Activated naive CD4-positive, alpha-beta T cell treated with anti-CD3 and anti-CD28 coated beads for 36 hours (primary cell): ENCODE data around the gene NRSN2. TPM values are rescaled to one million over a fixed set of nuclear protein-coding genes. Genes with fewer than 3 reads are reported as not detected.
"Not testable (repeated sequence)": the region's sequence is repeated elsewhere in the genome, so short reads cannot be mapped to it uniquely, and the experiment has no call there.

Source experiments
- CTCF ChIA-PET: fragments of 350-600 bp; sonication (Branson Sonifier 250); formaldehyde crosslinking; loops from one replicate; lab custom pipeline; 2021; ENCODE audit warnings: antibody characterized with exemption; lab: Charles Lee
- DNase-seq: peaks from one replicate; pipeline ENCODE4 v3.0.0-alpha.2; 2020
- H3K27ac Mint-ChIP-seq: one replicate; pipeline ENCODE4 v1.8.0; 2021; ENCODE audit warnings: mild to moderate bottlenecking, mixed read lengths
- H3K27me3 Mint-ChIP-seq: one replicate; pipeline ENCODE4 v1.8.0; 2021; ENCODE audit warnings: low read depth, mixed read lengths
- H3K36me3 Mint-ChIP-seq: one replicate; pipeline ENCODE4 v1.8.0; 2021; ENCODE audit warnings: low read depth, mixed read lengths
- H3K4me1 Mint-ChIP-seq: one replicate; pipeline ENCODE4 v1.8.0; 2021; ENCODE audit warnings: low read depth, mixed read lengths
- H3K4me3 Mint-ChIP-seq: one replicate; pipeline ENCODE4 v1.8.0; 2021; ENCODE audit warnings: mild to moderate bottlenecking, moderate library complexity, mixed read lengths
- H3K9me3 Mint-ChIP-seq: one replicate; pipeline ENCODE4 v1.8.0; 2021; ENCODE audit warnings: mixed read lengths
- intact Hi-C: fragments of 100-400 bp; cut with micrococcal nuclease; formaldehyde crosslinking; loops from one replicate; pipeline ENCODE4 v1.15.1; 2023
- total RNA-seq, 2 experiments: library from RNA; stranded (reverse); gene quantifications; one replicate each; pipeline ENCODE4 v1.2.3, GENCODE V29; 2021

The NRSN2 gene
- total RNA-seq, 2 experiments from 2014 or later, result 3.9 to 4.2 TPM

- Mint-ChIP-seq H3K9me3 (no peaks in the 10 kb centered on the region), H3K4me3 (peak overlapping the region; percentile 78), H3K4me1 (peaks cover 17% of the 10 kb centered on the region), H3K27me3 (no peaks in the 10 kb centered on the region), H3K27ac (no peak overlapping the region), H3K36me3 (no peaks in the 10 kb centered on the region)
- peak; percentile 28 for DNase-seq
- CTCF ChIA-PET, result no interaction called here
- intact Hi-C loops, result loop anchor here (1.0 kb wide), 1 partner anchor 36 kb away; the partner anchor contains the start of gene C20orf96
Observed at GRCh38 chr20:326645-327185, 20.2 kb upstream of the NRSN2 start.

- H3K27ac Mint-ChIP-seq, result no peak overlapping the region
- peak; percentile 76 for DNase-seq
- H3K36me3 Mint-ChIP-seq, result no peaks in the 10 kb centered on the region
- no peaks in the 10 kb centered on the region for H3K27me3 Mint-ChIP-seq
- no peaks in the 10 kb centered on the region for H3K9me3 Mint-ChIP-seq
- intact Hi-C loops, result loop anchor here (1.0 kb wide), 1 partner anchor 37 kb away; the partner anchor contains the start of gene C20orf96
- H3K4me1 Mint-ChIP-seq, result peaks cover 17% of the 10 kb centered on the region
- CTCF ChIA-PET, result interaction anchor here (0.7 kb wide), 1 partner anchor 38 kb away, joined by 4 read pairs; no protein-coding TSS in a partner anchor
- H3K4me3 Mint-ChIP-seq, result peak overlapping the region; percentile 78
Observed at GRCh38 chr20:327186-328026, 19.5 kb upstream of the NRSN2 start.

- DNase-seq, result no peak
- Mint-ChIP-seq H3K27ac (peak overlapping the region; percentile 4), H3K27me3 (no peaks in the 10 kb centered on the region), H3K4me1 (peaks cover 17% of the 10 kb centered on the region), H3K4me3 (peak overlapping the region; percentile 78), H3K36me3 (no peaks in the 10 kb centered on the region), H3K9me3 (no peaks in the 10 kb centered on the region)
- intact Hi-C loops, result no loop called here
- CTCF ChIA-PET, result interaction anchor here (0.7 to 3.2 kb wide), 5 partner anchors 16 to 121 kb away, joined by 3 to 28 read pairs (median 5); no protein-coding TSS in a partner anchor
Observed at GRCh38 chr20:328027-328974, 18.6 kb upstream of the NRSN2 start.

- intact Hi-C loops, result no loop called here
- no peak for DNase-seq
- H3K4me1 Mint-ChIP-seq, result peaks cover 13% of the 10 kb centered on the region
- no peaks in the 10 kb centered on the region for H3K9me3 Mint-ChIP-seq
- H3K27me3 Mint-ChIP-seq, result no peaks in the 10 kb centered on the region
- CTCF ChIA-PET, result interaction anchor here (0.6 to 3.2 kb wide), 12 partner anchors 16 to 135 kb away, joined by 3 to 28 read pairs (median 4); no protein-coding TSS in a partner anchor
- H3K36me3 Mint-ChIP-seq, result no peaks in the 10 kb centered on the region
- no peak overlapping the region for H3K27ac Mint-ChIP-seq
- H3K4me3 Mint-ChIP-seq, result no peak overlapping the region
Observed at GRCh38 chr20:328975-329695, 17.8 kb upstream of the NRSN2 start.

GRCh38 chr20:329851-330232, 17.1 kb upstream of the NRSN2 start:
- Mint-ChIP-seq H3K9me3 (no peaks in the 10 kb centered on the region), H3K27me3 (no peaks in the 10 kb centered on the region), H3K36me3 (no peaks in the 10 kb centered on the region), H3K4me1 (peaks cover 13% of the 10 kb centered on the region), H3K4me3 (no peak overlapping the region), H3K27ac (no peak overlapping the region)
- CTCF ChIA-PET, result interaction anchor here (0.6 to 3.2 kb wide), 17 partner anchors 12 to 134 kb away, joined by 3 to 28 read pairs (median 5); partner anchors contain the start of gene ZCCHC3
- no peak for DNase-seq
- intact Hi-C loops, result loop anchor here (1.0 kb wide), 4 partner anchors 33 to 121 kb away; partner anchors contain the start of gene ZCCHC3

- DNase-seq, result peak; percentile 72
- CTCF ChIA-PET, result interaction anchor here (0.6 to 3.2 kb wide), 31 partner anchors 9 to 362 kb away, joined by 3 to 28 read pairs (median 4); partner anchors contain the start of genes TBC1D20 and ZCCHC3
- no peak overlapping the region for H3K4me3 Mint-ChIP-seq
- H3K27me3 Mint-ChIP-seq, result no peaks in the 10 kb centered on the region
- intact Hi-C loops, result loop anchor here (1.0 kb wide), 4 partner anchors 33 to 121 kb away; partner anchors contain the start of gene ZCCHC3
- peaks cover 13% of the 10 kb centered on the region for H3K4me1 Mint-ChIP-seq
- no peak overlapping the region for H3K27ac Mint-ChIP-seq
- H3K9me3 Mint-ChIP-seq, result no peaks in the 10 kb centered on the region
- no peaks in the 10 kb centered on the region for H3K36me3 Mint-ChIP-seq
Observed at GRCh38 chr20:330233-331149, 16.4 kb upstream of the NRSN2 start.

- Mint-ChIP-seq H3K36me3 (no peaks in the 10 kb centered on the region), H3K27ac (no peak overlapping the region), H3K4me3 (no peak overlapping the region), H3K9me3 (no peaks in the 10 kb centered on the region), H3K27me3 (no peaks in the 10 kb centered on the region), H3K4me1 (peaks cover 5% of the 10 kb centered on the region)
- intact Hi-C loops, result no loop called here
- CTCF ChIA-PET, result interaction anchor here (2.0 kb wide), 1 partner anchor 35 kb away, joined by 6 read pairs; no protein-coding TSS in a partner anchor
- no peak for DNase-seq
Observed at GRCh38 chr20:334578-334977, 12.3 kb upstream of the NRSN2 start.

GRCh38 chr20:336040-336439, 10.9 kb upstream of the NRSN2 start:
- DNase-seq, H3K4me3 Mint-ChIP-seq, H3K27ac Mint-ChIP-seq, H3K9me3 Mint-ChIP-seq, H3K4me1 Mint-ChIP-seq, H3K36me3 Mint-ChIP-seq, intact Hi-C loops, H3K27me3 Mint-ChIP-seq: not testable (repeated sequence)
- CTCF ChIA-PET, result interaction anchor here (0.6 kb wide), 1 partner anchor 316 kb away, joined by 4 read pairs; no protein-coding TSS in a partner anchor

- intact Hi-C loops, result no loop called here
Observed at GRCh38 chr20:341682-342081, 5.2 kb upstream of the NRSN2 start.

GRCh38 chr20:343107-343506, 3.8 kb upstream of the NRSN2 start:
- peaks cover 5% of the 10 kb centered on the region for H3K27me3 Mint-ChIP-seq
- H3K9me3 Mint-ChIP-seq, result peaks cover 6% of the 10 kb centered on the region
- H3K36me3 Mint-ChIP-seq, result peaks cover 4% of the 10 kb centered on the region
- CTCF ChIA-PET, result no interaction called here
- peaks cover 11% of the 10 kb centered on the region for H3K4me1 Mint-ChIP-seq
- DNase-seq, result no peak
- no peak overlapping the region for H3K4me3 Mint-ChIP-seq
- intact Hi-C loops, result no loop called here
- H3K27ac Mint-ChIP-seq, result no peak overlapping the region

More at GRCh38 chr20:341682-342081, 5.2 kb upstream of the NRSN2 start:
- peaks cover 6% of the 10 kb centered on the region for H3K9me3 Mint-ChIP-seq
- peaks cover 10% of the 10 kb centered on the region for H3K4me1 Mint-ChIP-seq
- no peak overlapping the region for H3K27ac Mint-ChIP-seq
- DNase-seq, result peak; percentile 63
- H3K36me3 Mint-ChIP-seq, result peaks cover 4% of the 10 kb centered on the region
- CTCF ChIA-PET, result interaction anchor here (1.6 kb wide), 1 partner anchor 11 kb away, joined by 5 read pairs; no protein-coding TSS in a partner anchor
- H3K27me3 Mint-ChIP-seq, result peaks cover 5% of the 10 kb centered on the region
- no peak overlapping the region for H3K4me3 Mint-ChIP-seq
